ENCODE results near the gene HECA.

GRCh38 chr6:139153855-139154254 lies 19.0 kb downstream of the HECA start:
- TF ChIP-seq POLR2AphosphoS5 (IDR thresholded peaks at IDR 0.05; ENCODE audit: low read depth, low read length) (no peak), POLR2A (IDR thresholded peaks at IDR 0.05; ENCODE audit: low read depth, low read length) (no peak)
